Right cardiac atrium (tissue), 5 donors: Measurements from ENCODE around the gene GRM4. TPM values are rescaled to one million over a fixed set of nuclear protein-coding genes. Genes with fewer than 3 reads are reported as not detected.
A peak's percentile ranks its signal among the peaks of the same experiment; 100 is the strongest.

Experiments used
- ATAC-seq, 2 donors: fragments of 200-7000 bp; cut with Tn5 transposase; one replicate each; pipeline versions ENCODE4 v1.8.0 to v1.9.1; 2020; ENCODE audit warnings: moderate library complexity in 2 of 2, mild to moderate bottlenecking in 1 of 2
- DNase-seq, 3 donors: peaks; one replicate each; pipeline ENCODE4 v3.0.0-alpha.2; 2020
- H3K27ac ChIP-seq: one replicate; pipeline ENCODE4 v1.5.1; 2013; ENCODE audit warnings: mild to moderate bottlenecking, low read length, control low read depth, moderate library complexity
- H3K27me3 ChIP-seq: one replicate; pipeline ENCODE4 v1.6.1; 2013; ENCODE audit not compliant: control insufficient read depth, insufficient read depth
- H3K4me1 ChIP-seq: one replicate; pipeline ENCODE4 v1.6.1; 2013; ENCODE audit warnings: low read length; ENCODE audit not compliant: control insufficient read depth, insufficient read depth
- H3K4me3 ChIP-seq: one replicate; pipeline ENCODE4 v1.5.1; 2013; ENCODE audit warnings: low read length, control low read depth
- H3K9me3 ChIP-seq: one replicate; pipeline ENCODE4 v1.6.1; 2013; ENCODE audit warnings: low read length; ENCODE audit not compliant: control insufficient read depth
- WGBS: extraction: QIAGEN DNeasy Blood & Tissue Kit; methylation state at CpG from one replicate; pipeline ENCODE4 v1.1.7; 2013; 5-methylcytosine and 5-hydroxymethylcytosine counted together
- intact Hi-C, 4 donors: fragments of 100-400 bp; cut with DNase I; formaldehyde crosslinking; loops; one replicate each; pipeline versions ENCODE4 v1.11.0 to v1.14.0; 2022 to 2023
- polyA plus RNA-seq: library from polyadenylated mRNA; stranded (reverse); fragments of 200-250 nt; gene quantifications from one replicate; pipeline ENCODE4 v1.2.3, GENCODE V29; 2013
- total RNA-seq, 4 donors: library from RNA; stranded (reverse); fragmentation: NEBNext Ultra II Directional; extraction: Animal tissue kit (Norgen Biotek cat#: 25700); gene quantifications; one replicate each; pipeline ENCODE4 v1.2.1, GENCODE V29; 2021
- donor health status: healthy with polysubstance abuse.
- donor health status: DM: no; HTN: yes; CAD: no.
- donor health status: DM: no; HTN: no; CAD: no.
- donor health status: DM: no; HTN: yes; CAD: no; lungs with severe emphysema.
- donor health status: DM: yes; HTN: yes; CAD: no.

The GRM4 gene
- total and polyA plus RNA-seq, 5 donors, result not detected

GRCh38 chr6:34148631-34149451, 3.0 kb upstream of the GRM4 start:
- H3K27me3 ChIP-seq, result no peaks in the 10 kb centered on the region
- 66% methylated on average over 8 of the region's 8 CpGs for WGBS
- H3K4me1 ChIP-seq, result peaks cover 3% of the 10 kb centered on the region
- H3K9me3 ChIP-seq, result no peaks in the 10 kb centered on the region
- ATAC-seq (no peak), DNase-seq (no peak)
- intact Hi-C loops, result loop anchor here in 1 of 4 donors (10.0 kb wide), 1 partner anchor 374 kb away; no protein-coding TSS in a partner anchor
- H3K27ac ChIP-seq, result no peak overlapping the region
- H3K4me3 ChIP-seq, result no peak overlapping the region

GRCh38 chr6:34147906-34148630, 2.2 kb upstream of the GRM4 start:
- DNase-seq (no peak), ATAC-seq (no peak)
- Histone ChIP-seq H3K27ac (no peak overlapping the region), H3K4me1 (peaks cover 4% of the 10 kb centered on the region), H3K27me3 (no peaks in the 10 kb centered on the region), H3K9me3 (no peaks in the 10 kb centered on the region), H3K4me3 (no peak overlapping the region)
- 70% methylated on average over 13 of the region's 13 CpGs for WGBS
- intact Hi-C loops, result loop anchor here in 1 of 4 donors (10.0 kb wide), 1 partner anchor 373 kb away; no protein-coding TSS in a partner anchor

DNA sequence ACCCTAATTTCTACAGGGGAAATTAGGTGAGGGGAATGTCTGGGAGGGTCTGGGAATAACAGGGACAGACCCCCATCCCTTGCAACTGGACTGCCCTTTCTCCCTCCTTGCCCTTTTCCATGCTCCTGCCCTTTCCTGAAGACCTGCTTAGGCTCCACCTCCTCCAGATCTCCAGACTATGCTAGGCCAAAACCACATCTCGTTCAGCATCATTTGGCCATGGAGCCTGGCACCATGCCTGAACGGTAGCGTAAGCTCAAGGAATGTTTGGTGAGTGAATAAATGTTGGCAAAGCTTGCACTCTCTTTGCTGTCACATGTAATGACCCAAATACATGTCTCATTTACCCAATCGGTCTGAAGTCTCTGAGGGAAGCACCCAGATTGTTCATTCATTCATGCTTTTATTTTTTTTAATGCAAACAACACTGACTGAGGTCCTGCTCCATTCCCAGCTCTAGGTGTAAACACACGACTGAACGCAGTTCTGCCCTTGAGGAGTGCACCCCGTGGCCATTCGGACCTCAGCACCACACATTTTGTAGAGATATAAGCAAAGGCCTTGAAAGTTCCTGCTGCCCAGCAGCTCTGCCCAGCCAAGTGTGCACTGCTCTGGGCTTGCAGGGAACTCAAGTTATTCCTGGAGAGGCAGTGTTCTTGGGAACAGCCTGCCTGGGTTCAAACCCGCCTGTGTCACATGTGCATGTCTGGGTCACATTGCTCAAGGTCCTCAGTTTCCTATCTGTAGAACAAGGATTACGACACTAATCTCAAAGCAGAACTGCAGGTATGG, 1.1 kb upstream of the GRM4 start:
- no peak overlapping the region for H3K27ac ChIP-seq
- intact Hi-C loops, result loop anchor here in 1 of 4 donors (10.0 kb wide), 1 partner anchor 372 kb away; no protein-coding TSS in a partner anchor
- no peak overlapping the region for H3K4me3 ChIP-seq
- no peak for DNase-seq
- no peaks in the 10 kb centered on the region for H3K27me3 ChIP-seq
- H3K9me3 ChIP-seq, result no peaks in the 10 kb centered on the region
- whole genome bisulfite sequencing, result 72% methylated on average over 10 of the region's 10 CpGs
- no peak for ATAC-seq
- H3K4me1 ChIP-seq, result peaks cover 4% of the 10 kb centered on the region

DNA sequence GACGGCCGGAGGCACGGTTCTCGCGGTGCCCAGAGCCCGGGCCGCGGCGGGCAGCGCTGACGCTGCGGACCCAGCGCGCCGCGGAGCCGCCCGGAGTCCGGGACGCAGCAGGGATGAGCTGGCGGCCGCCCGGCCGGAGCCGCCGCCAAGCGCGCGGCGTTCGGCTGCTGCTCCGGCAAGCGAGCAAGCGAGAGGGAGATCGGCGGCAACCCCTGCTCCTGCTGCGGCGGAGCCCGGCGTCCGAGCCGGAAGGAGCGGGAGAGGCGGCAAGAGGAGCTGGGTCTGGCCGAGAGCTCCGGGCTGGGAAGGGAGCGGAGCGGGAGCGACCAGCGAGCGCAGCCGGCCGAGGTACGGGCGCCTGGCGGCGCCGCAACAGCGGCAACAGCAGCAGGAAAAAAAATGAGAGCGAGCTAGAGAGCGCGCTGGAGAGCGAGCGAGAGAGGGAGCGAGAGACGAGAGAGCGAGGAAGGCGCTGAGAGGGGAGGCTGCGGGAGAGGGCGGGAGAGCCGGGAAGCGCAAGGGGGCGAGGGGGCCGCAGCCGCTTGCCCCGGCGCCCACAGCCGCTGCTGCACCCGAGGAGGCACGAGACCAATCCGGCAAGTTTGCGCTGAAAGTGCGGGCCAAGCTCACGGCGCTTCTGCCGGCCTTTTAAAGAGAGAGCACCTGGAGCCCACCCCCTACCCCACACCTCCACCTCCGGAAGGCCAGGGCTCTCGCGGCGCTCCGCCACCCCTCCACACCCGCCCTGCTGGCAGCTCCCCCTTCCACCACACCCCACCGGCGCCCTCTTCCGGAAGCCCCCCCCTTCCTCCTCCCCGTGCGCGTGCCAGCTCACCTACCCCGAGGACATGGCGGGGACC, 496 bp downstream of the GRM4 start:
- Histone ChIP-seq H3K27ac (no peak overlapping the region), H3K27me3 (no peaks in the 10 kb centered on the region), H3K4me1 (peaks cover 4% of the 10 kb centered on the region), H3K9me3 (no peaks in the 10 kb centered on the region), H3K4me3 (peak overlapping the region; percentile 17)
- intact Hi-C loops, result loop anchor here in 1 of 4 donors (10.0 kb wide), 1 partner anchor 371 kb away; no protein-coding TSS in a partner anchor
- WGBS, result under 1% methylated on average over 100 of the region's 100 CpGs
- ATAC-seq (peak; percentile 33 to 42), DNase-seq (peak in 2 of 3 donors; percentile 55 to 59)

DNA sequence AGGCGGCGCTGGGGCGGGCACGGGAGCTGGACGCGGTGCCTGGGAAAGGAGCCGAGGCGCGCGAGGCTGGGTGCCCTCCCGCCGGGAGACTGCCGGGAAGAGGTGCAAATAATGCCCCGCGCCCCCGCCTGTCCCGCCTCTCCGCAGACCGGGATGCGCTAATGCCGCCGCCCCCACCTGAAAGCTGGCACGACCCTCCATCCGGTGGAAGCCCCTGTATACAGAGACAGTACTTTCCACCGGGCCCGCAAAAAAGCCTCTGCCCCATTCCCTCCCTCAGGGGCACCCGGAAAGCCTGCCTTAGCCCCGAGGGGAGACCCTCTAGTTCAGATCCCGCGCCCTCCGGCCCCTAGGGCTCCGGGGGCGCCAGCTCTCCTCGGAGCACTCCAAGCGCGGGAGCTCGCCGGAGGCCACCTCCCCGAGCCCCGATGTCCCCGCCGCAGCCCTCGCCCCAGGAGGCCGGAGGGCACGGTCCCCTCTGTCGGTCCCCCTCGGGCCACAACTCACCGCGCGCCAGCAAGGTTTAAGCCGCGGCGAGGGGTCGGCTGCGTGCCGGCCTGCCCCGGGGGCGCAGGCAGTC, 1.2 kb downstream of the GRM4 start:
- DNase-seq (peak in 1 of 3 donors; percentile 19), ATAC-seq (no peak)
- Histone ChIP-seq H3K4me3 (peak overlapping the region; percentile 17), H3K27me3 (no peaks in the 10 kb centered on the region), H3K9me3 (no peaks in the 10 kb centered on the region), H3K4me1 (peaks cover 4% of the 10 kb centered on the region), H3K27ac (no peak overlapping the region)
- intact Hi-C loops, result loop anchor here in 1 of 4 donors (10.0 kb wide), 1 partner anchor 370 kb away; no protein-coding TSS in a partner anchor
- WGBS, result 2% methylated on average over 58 of the region's 58 CpGs

- Histone ChIP-seq H3K9me3 (no peaks in the 10 kb centered on the region), H3K4me3 (peak overlapping the region; percentile 17), H3K27me3 (no peaks in the 10 kb centered on the region), H3K4me1 (peaks cover 4% of the 10 kb centered on the region), H3K27ac (no peak overlapping the region)
- under 1% methylated on average over 63 of the region's 63 CpGs for WGBS
- intact Hi-C loops, result loop anchor here in 1 of 4 donors (10.0 kb wide), 1 partner anchor 369 kb away; no protein-coding TSS in a partner anchor
- DNase-seq (peak in 1 of 3 donors; percentile 51), ATAC-seq (no peak)
Measured at GRCh38 chr6:34143884-34144580, 1.9 kb downstream of the GRM4 start.

DNA sequence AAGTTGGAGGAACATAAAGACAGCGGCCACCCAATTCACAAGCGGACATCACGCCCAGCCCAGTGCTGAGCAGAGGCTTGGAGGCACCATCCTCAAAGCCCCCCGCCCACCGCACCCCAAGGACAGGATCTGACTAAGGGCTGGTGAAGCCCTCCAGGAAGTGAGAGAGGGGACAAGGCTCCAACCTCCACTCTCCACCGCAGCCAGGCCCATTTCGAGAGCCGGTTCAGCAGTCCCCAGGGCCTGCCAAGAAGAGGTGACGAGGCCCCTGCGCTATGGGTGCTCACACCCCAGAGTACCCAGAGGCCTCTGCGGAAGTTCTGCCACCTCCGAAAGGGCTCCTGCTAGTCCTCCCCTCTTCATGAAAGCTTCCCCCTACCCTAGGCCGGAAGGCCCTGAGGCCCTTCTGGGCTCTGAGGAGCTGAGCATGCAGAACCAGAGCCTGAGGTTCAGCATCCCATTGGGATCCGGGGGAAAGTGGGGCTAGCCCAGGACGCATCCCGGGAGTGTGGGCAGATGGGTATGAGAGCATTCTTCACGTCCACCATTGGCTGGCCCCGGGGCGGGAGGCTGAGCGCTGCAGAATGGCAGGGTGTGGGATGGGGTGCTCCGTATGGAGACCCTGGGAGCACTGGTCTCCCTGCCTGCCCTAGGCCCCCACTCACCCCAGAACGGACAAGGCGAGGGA, 2.5 kb downstream of the GRM4 start:
- no peaks in the 10 kb centered on the region for H3K9me3 ChIP-seq
- H3K4me1 ChIP-seq, result peaks cover 4% of the 10 kb centered on the region
- no peaks in the 10 kb centered on the region for H3K27me3 ChIP-seq
- WGBS, result 47% methylated on average over 23 of the region's 23 CpGs
- H3K27ac ChIP-seq, result no peak overlapping the region
- intact Hi-C loops, result loop anchor here in 1 of 4 donors (10.0 kb wide), 1 partner anchor 369 kb away; no protein-coding TSS in a partner anchor
- ATAC-seq, result no peak
- DNase-seq, result peak in 1 of 3 donors; percentile 47
- no peak overlapping the region for H3K4me3 ChIP-seq

DNA sequence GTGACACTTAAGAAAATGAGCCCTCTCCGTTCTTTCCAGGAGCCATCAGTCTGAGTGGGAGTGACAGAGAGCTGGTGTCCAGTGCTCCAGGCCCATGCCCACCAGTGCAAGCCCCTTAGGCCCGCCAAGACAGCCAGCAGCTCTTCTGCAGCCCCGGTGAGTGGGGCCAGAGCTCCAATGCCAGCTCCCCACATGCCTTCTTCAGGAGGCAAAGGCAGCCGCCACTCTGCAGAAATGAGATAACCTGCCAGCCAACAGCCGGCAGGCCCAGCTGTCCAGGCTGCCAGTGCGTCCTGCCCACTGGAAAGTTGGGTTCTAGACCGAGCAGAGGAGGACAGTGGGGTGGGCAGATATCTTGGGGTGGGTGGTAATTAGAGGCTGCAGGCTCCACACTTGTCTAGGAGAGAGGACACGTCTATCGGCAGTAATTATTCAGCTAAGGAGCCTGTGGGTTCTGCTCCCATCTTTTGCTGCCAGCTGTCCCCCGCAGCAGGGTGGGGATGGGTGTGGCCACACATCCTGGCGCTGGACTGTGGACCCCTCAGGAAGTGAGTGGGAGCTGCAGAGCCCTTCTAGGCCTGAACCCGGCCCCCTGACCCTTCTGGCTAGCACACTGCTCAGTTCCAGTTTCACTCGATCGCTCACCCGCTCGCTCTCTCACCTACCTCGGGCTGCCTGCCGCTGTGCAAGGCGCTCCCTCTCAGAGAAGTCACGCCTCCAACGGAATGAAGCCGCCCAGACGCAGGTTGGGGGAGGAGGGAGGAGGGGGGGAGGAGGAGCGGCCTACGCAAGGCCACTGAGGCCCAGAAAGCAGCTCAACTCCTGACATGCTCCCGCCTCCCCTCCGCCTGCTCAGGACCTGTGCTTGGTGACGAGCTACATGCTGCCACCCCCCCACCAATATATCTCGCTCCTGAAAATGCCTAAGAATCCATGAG, 3.6 kb downstream of the GRM4 start:
- no peaks in the 10 kb centered on the region for H3K27me3 ChIP-seq
- H3K4me3 ChIP-seq, result no peak overlapping the region
- peaks cover 4% of the 10 kb centered on the region for H3K4me1 ChIP-seq
- intact Hi-C loops, result loop anchor here in 1 of 4 donors (10.0 kb wide), 1 partner anchor 368 kb away; no protein-coding TSS in a partner anchor
- 25% methylated on average over 29 of the region's 29 CpGs for WGBS
- no peak for ATAC-seq
- H3K9me3 ChIP-seq, result no peaks in the 10 kb centered on the region
- DNase-seq, result peak in 1 of 3 donors; percentile 42
- no peak overlapping the region for H3K27ac ChIP-seq
